ENCODE results near the gene TRPM2. TPM values are rescaled to one million over a fixed set of nuclear protein-coding genes. Genes with fewer than 3 reads are reported as not detected.

The TRPM2 gene
- not detected in 2 replicates for total RNA-seq (2014; rRNA removed; shearing (Covaris generic); ENCODE audit: low replicate concordance)

- in situ Hi-C loops (cut with HindIII; ENCODE audit: low pct_unique_long_range_greater_than_20kb, low sequenced_read_pairs): no loop called here
Measured at GRCh38 chr21:44353191-44353970, at the start of gene TRPM2. Gene TRPM2, plus strand, starts transcription at chr21:44353621. Its CDS starts 80 bp downstream, at chr21:44353701.

GRCh38 chr21:44304011-44304616 lies 49.3 kb upstream of the TRPM2 start:
- no peak for DNase-seq (ENCODE audit: low read depth)
- in situ Hi-C loops (cut with HindIII; ENCODE audit: low pct_unique_long_range_greater_than_20kb, low sequenced_read_pairs): no loop called here

More at GRCh38 chr21:44353191-44353970, at the start of gene TRPM2:
- DNase-seq (ENCODE audit: low read depth): no peak

- peak; percentile 48 for DNase-seq (ENCODE audit: low read depth)
- in situ Hi-C loops (cut with HindIII; ENCODE audit: low pct_unique_long_range_greater_than_20kb, low sequenced_read_pairs): no loop called here
Measured at GRCh38 chr21:44304877-44305293, 48.5 kb upstream of the TRPM2 start.

GRCh38 chr21:44305691-44306090 lies 47.7 kb upstream of the TRPM2 start:
- in situ Hi-C loops (cut with HindIII; ENCODE audit: low pct_unique_long_range_greater_than_20kb, low sequenced_read_pairs): no loop called here
- DNase-seq (ENCODE audit: low read depth): no peak

- DNase-seq (ENCODE audit: low read depth): no peak
- in situ Hi-C loops (cut with HindIII; ENCODE audit: low pct_unique_long_range_greater_than_20kb, low sequenced_read_pairs): no loop called here
Measured at GRCh38 chr21:44306936-44307704, 46.3 kb upstream of the TRPM2 start.

GRCh38 chr21:44310628-44311507 lies 42.6 kb upstream of the TRPM2 start:
- no peak for DNase-seq (ENCODE audit: low read depth)
- in situ Hi-C loops (cut with HindIII; ENCODE audit: low pct_unique_long_range_greater_than_20kb, low sequenced_read_pairs): no loop called here

GRCh38 chr21:44312089-44312488 lies 41.3 kb upstream of the TRPM2 start:
- no peak for DNase-seq (ENCODE audit: low read depth)
- in situ Hi-C loops (cut with HindIII; ENCODE audit: low pct_unique_long_range_greater_than_20kb, low sequenced_read_pairs): no loop called here

- in situ Hi-C loops (cut with HindIII; ENCODE audit: low pct_unique_long_range_greater_than_20kb, low sequenced_read_pairs): no loop called here
Measured at GRCh38 chr21:44312716-44313115, 40.7 kb upstream of the TRPM2 start.

GRCh38 chr21:44313451-44313850 lies 40.0 kb upstream of the TRPM2 start:
- DNase-seq (ENCODE audit: low read depth): no peak

More at GRCh38 chr21:44312716-44313115, 40.7 kb upstream of the TRPM2 start:
- DNase-seq (ENCODE audit: low read depth): no peak

GRCh38 chr21:44314128-44314527 lies 39.3 kb upstream of the TRPM2 start:
- no peak for DNase-seq (ENCODE audit: low read depth)
- in situ Hi-C loops (cut with HindIII; ENCODE audit: low pct_unique_long_range_greater_than_20kb, low sequenced_read_pairs): no loop called here

More at GRCh38 chr21:44313451-44313850, 40.0 kb upstream of the TRPM2 start:
- in situ Hi-C loops (cut with HindIII; ENCODE audit: low pct_unique_long_range_greater_than_20kb, low sequenced_read_pairs): no loop called here

- in situ Hi-C loops (cut with HindIII; ENCODE audit: low pct_unique_long_range_greater_than_20kb, low sequenced_read_pairs): no loop called here
- no peak for DNase-seq (ENCODE audit: low read depth)
Measured at GRCh38 chr21:44314561-44314960, 38.9 kb upstream of the TRPM2 start.

GRCh38 chr21:44315691-44316203 lies 37.7 kb upstream of the TRPM2 start:
- in situ Hi-C loops (cut with HindIII; ENCODE audit: low pct_unique_long_range_greater_than_20kb, low sequenced_read_pairs): no loop called here
- no peak for DNase-seq (ENCODE audit: low read depth)

- in situ Hi-C loops (cut with HindIII; ENCODE audit: low pct_unique_long_range_greater_than_20kb, low sequenced_read_pairs): no loop called here
- no peak for DNase-seq (ENCODE audit: low read depth)
Measured at GRCh38 chr21:44316277-44316900, 37.0 kb upstream of the TRPM2 start.

GRCh38 chr21:44317241-44317782 lies 36.1 kb upstream of the TRPM2 start:
- in situ Hi-C loops (cut with HindIII; ENCODE audit: low pct_unique_long_range_greater_than_20kb, low sequenced_read_pairs): no loop called here
- DNase-seq (ENCODE audit: low read depth): no peak

GRCh38 chr21:44317871-44318270 lies 35.5 kb upstream of the TRPM2 start:
- no peak for DNase-seq (ENCODE audit: low read depth)
- in situ Hi-C loops (cut with HindIII; ENCODE audit: low pct_unique_long_range_greater_than_20kb, low sequenced_read_pairs): no loop called here

- no peak for DNase-seq (ENCODE audit: low read depth)
- in situ Hi-C loops (cut with HindIII; ENCODE audit: low pct_unique_long_range_greater_than_20kb, low sequenced_read_pairs): no loop called here
Measured at GRCh38 chr21:44318489-44319285, 34.7 kb upstream of the TRPM2 start.
